Brain microvascular endothelial cell (primary cell): ENCODE data around the gene UIMC1.
"Not testable (repeated sequence)": the region's sequence is repeated elsewhere in the genome, so short reads cannot be mapped to it uniquely, and the experiment has no call there.

ENCODE experiments used
- DNase-seq: peaks from one replicate; pipeline ENCODE4 v3.0.0-alpha.2; 2020
- H3K27ac ChIP-seq: fragments of 250-450 bp; sonication (Bioruptor Pico); 2 replicates; pipeline ENCODE4 v1.5.1; 2020; ENCODE audit warnings: mild to moderate bottlenecking, moderate library complexity
- H3K27me3 ChIP-seq: fragments of 250-450 bp; sonication (Bioruptor Pico); replicated peaks from 2 replicates; pipeline ENCODE4 v1.5.1; 2020; ENCODE audit warnings: mild to moderate bottlenecking
- H3K36me3 ChIP-seq: fragments of 250-450 bp; sonication (Bioruptor Pico); replicated peaks from 2 replicates; pipeline ENCODE4 v1.5.1; 2020; ENCODE audit warnings: mild to moderate bottlenecking
- H3K4me3 ChIP-seq: 2 replicates; pipeline ENCODE4 v1.5.1; 2011; ENCODE audit warnings: low read depth, mild to moderate bottlenecking, control low read depth, low read length, moderate library complexity
- in situ Hi-C: cut with HindIII; loops from 2 replicates; pipeline ENCODE4 v1.10.0; 2017; ENCODE audit warnings: low sequenced_read_pairs, low pct_ligation_motif_present
- TF ChIP-seq, protein P1 (sequence below): IDR thresholded peaks from 2 replicates; pipeline ENCODE4 v1.5.1; 2011; ENCODE audit warnings: low read depth, mild to moderate bottlenecking, moderate library complexity, low read length, control low read depth, inconsistent platforms; ENCODE audit errors: missing control alignments

Gene UIMC1

DNA sequence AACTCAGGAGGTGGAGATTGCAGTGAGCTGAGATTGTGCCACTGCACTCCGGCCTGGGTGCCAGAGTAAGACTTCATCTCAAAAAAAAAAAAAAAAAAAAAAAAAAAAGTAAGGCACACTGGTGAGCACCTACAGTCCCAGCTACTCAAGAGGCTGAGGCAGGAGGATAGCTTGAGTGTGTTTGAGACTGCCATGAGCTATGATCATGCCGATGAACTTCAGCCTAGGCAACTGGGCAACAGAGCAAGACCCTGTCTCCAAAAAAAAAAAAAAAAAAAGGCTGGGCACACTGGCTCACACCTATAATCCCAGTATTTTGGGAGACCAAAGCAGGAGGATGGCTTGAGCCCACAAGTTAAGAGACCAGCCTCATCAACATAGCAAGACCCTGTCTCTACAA lies 20.3 kb downstream of the UIMC1 start:
- in situ Hi-C loops = no loop called here
- Histone ChIP-seq H3K27me3 (no peaks in the 10 kb centered on the region), H3K36me3 (peaks cover 6% of the 10 kb centered on the region), H3K4me3 (no peak overlapping the region), H3K27ac (no peak overlapping the region)
- TF ChIP-seq, protein P1, sequence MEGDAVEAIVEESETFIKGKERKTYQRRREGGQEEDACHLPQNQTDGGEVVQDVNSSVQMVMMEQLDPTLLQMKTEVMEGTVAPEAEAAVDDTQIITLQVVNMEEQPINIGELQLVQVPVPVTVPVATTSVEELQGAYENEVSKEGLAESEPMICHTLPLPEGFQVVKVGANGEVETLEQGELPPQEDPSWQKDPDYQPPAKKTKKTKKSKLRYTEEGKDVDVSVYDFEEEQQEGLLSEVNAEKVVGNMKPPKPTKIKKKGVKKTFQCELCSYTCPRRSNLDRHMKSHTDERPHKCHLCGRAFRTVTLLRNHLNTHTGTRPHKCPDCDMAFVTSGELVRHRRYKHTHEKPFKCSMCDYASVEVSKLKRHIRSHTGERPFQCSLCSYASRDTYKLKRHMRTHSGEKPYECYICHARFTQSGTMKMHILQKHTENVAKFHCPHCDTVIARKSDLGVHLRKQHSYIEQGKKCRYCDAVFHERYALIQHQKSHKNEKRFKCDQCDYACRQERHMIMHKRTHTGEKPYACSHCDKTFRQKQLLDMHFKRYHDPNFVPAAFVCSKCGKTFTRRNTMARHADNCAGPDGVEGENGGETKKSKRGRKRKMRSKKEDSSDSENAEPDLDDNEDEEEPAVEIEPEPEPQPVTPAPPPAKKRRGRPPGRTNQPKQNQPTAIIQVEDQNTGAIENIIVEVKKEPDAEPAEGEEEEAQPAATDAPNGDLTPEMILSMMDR = no peak
- no peak for DNase-seq

DNA sequence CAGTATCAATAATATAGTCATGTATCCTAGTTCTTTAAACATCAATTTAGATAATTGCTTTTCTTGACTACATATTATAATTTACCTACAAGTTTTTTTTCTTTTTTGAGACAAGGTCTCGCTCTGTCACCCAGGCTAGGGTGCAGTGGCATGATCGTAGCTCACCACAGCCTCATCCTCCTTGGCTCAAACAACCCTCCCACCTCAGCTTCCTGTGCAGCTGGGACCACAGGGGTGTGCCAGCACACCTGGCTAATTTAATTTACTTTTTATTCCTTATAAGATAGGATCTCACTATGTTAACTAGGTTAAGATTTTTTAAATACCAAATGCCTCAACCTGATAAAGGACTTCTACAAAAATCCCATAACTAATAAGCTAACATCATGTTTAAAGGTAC lies 21.1 kb downstream of the UIMC1 start:
- no peaks in the 10 kb centered on the region for H3K27me3 ChIP-seq
- TF ChIP-seq, protein P1 = no peak
- H3K27ac ChIP-seq = no peak overlapping the region
- peaks cover 12% of the 10 kb centered on the region for H3K36me3 ChIP-seq
- no peak for DNase-seq
- in situ Hi-C loops = no loop called here
- H3K4me3 ChIP-seq = no peak overlapping the region

DNA sequence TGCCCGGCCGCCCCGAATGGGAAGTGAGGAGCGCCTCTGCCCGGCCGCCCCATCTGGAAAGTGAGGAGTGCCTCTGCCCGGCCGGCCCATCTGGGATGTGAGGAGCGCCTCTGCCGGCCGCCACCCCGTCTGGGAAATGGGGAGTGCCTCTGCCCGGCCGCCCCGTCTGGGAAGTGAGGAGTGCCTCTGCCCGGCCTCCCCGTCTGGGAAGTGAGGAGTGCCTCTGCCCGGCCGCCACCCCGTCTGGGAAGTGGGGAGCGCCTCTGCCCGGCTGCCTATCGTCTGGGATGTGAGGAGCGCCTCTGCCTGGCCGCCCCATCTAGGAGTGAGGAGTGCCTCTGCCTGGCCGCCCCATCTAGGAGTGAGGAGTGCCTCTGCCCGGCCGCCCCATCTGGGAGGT lies 22.4 kb downstream of the UIMC1 start:
- H3K27ac ChIP-seq, H3K27me3 ChIP-seq, in situ Hi-C loops, DNase-seq, H3K4me3 ChIP-seq: not testable (repeated sequence)
- peaks cover 22% of the 10 kb centered on the region for H3K36me3 ChIP-seq

DNA sequence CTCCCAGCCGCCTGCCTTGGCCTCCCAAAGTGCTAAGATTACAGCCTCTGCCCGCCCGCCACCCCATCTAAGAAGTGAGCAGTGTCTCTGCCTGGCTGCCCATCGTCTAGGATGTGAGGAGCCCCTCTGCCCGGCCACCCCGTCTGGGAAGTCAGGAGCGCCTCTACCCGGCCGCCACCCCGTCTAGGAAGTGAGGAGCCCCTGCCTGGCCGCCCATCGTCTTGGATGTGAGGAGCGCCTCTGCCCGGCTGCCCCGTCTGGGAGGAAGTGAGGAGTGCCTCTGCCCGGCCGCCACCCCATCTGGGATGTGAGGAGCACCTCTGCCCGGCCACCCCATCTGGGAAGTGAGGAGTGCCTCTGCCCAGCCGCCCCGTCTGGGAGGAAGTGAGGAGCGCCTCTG lies 23.0 kb downstream of the UIMC1 start:
- H3K36me3 ChIP-seq = peaks cover 24% of the 10 kb centered on the region
- H3K27ac ChIP-seq, H3K4me3 ChIP-seq, in situ Hi-C loops, DNase-seq, H3K27me3 ChIP-seq: not testable (repeated sequence)

DNA sequence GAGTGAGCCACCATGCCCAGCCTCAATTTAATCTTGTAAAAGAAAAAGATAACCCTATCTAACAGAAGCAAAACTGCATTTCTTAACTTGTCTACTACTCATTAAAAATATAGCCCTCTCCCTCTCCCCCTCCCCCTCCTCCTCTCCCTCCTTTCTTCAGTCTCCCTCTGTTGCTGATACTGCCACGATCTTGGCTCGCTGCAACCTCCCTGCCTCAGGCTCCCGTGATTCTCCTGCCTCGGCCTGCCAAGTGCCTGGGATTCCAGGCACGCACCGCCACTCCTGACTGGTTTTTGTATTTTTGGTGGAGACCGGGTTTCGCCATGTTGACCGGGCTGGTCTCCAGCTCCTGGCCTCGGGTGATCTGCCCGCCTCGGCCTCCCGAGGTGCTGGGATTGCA lies 23.5 kb downstream of the UIMC1 start:
- DNase-seq, H3K4me3 ChIP-seq, in situ Hi-C loops, H3K27ac ChIP-seq, H3K27me3 ChIP-seq: not testable (repeated sequence)
- H3K36me3 ChIP-seq = peaks cover 24% of the 10 kb centered on the region

DNA sequence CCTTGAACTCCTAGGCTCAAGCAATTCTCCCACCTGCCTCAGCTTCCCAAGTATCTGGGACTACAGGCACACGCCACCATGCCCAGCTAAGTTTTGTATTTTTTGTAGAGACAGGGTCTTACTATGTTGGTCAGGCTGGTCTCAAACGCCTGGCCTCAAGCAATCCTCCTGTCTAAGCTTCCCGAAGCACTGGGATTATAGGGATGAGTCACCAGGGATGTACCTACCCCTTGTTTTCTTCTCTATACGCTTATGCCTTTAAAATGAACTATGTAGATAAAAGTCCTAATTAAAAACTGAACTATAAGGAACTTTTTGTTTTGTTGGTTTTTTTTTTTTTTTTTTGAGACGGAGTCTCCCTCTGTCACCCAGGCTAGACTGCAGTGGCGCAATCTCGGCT lies 25.8 kb downstream of the UIMC1 start:
- TF ChIP-seq, protein P1 = no peak
- peaks cover 24% of the 10 kb centered on the region for H3K36me3 ChIP-seq
- no peak overlapping the region for H3K4me3 ChIP-seq
- in situ Hi-C loops = no loop called here
- H3K27me3 ChIP-seq = no peaks in the 10 kb centered on the region
- H3K27ac ChIP-seq = no peak overlapping the region
- no peak for DNase-seq

DNA sequence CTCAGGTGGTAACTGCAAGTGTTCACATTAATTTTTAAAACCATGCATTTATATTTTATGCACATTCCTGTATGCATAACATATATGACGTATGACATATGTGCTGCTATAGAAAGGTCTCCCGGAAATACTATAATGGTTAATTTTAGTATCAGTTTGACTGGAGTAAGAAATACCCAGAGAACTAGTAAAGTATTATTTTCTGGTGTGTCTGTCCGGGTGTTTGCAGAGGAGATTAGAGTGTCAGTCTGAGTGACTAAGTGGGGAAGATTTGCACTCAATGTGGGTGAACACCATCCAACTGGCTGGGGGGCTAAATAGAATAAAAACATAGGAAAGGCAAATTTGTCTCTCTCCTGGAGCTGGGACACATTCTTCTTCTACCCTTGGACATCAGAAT lies 26.9 kb downstream of the UIMC1 start:
- Histone ChIP-seq H3K4me3 (no peak overlapping the region), H3K36me3 (peaks cover 29% of the 10 kb centered on the region), H3K27me3 (no peaks in the 10 kb centered on the region), H3K27ac (no peak overlapping the region)
- in situ Hi-C loops = no loop called here
- TF ChIP-seq, protein P1 = no peak
- DNase-seq = no peak

DNA sequence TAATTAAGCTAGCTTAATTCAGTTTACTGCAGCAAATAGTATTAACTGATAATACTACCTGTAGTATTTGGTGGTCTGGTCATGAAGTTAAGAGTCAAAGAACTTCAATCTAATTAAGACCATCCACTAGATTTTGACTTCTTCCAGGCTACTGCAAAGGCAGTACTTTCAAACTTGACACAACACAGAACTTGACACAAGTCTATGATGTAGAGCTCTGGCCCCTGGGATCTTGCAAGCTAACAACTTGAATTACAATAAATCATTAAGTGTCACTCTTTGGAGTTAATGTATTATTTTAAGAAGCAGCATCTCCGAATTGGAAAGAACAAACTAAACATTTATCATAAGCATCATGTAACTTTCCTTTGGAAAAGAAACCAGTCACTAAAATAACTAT lies 40.9 kb downstream of the UIMC1 start:
- Histone ChIP-seq H3K4me3 (no peak overlapping the region), H3K27me3 (no peaks in the 10 kb centered on the region), H3K27ac (no peak overlapping the region), H3K36me3 (peaks cover 28% of the 10 kb centered on the region)
- in situ Hi-C loops = no loop called here
- DNase-seq = no peak
- TF ChIP-seq, protein P1 = no peak
